ENCODE measurements around the gene CRYL1. TPM values are rescaled to one million over a fixed set of nuclear protein-coding genes. Genes with fewer than 3 reads are reported as not detected.

The CRYL1 gene
- total RNA-seq = 10 to 100 TPM; 39.1 to 63.6 (median 54.2) TPM

DNA sequence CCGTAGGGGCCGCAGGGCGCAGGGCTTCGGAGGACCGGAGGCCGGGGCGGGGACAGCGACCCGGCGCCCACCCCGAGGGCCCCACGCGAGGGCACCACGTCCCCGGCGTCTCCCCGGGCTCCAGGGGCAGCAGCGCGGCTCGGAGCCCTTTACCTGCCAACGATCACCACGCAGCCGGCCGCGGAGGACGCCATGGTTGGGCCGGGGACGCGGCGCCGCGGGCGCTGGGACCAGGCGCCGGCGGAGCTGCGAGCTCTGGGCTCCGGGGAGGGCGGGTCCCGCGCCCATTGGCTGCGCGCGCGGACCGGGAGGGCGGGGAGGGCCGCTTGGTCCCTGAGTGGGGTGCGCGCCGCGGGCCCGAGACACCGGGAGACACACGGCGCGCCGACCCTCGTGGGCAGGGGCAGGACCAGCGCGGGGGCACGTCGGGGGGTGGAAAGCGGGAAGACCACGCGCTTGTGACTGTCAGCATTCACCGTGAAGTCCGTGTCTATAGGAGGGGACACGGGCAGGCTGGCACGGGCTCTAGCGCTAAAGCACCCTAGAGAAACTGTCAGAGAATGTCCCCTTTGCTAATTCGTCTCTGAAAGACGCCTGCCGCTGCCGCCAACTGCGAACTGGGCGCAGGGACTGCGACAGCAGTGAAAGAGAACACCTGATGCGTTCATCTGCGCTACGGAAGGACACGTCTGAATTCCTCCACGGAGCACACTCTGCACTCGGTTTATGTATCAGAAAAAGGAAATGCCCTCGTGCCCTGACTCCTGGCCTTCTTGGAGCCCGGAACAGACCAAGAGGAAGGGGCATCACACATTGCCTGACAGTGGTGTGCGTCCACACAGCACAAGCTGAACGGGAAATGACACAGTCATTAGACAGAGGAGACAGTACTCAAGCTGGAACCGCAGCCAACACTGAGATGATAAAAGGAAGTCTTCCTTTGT lies at the start of gene CRYL1:
Gene CRYL1 (minus strand): TSS at position 257 of the 944 bp plus-strand sequence. CDS start 63 bp downstream, at position 194.
- TF ChIP-seq CTCF (IDR thresholded peaks at IDR 0.05; ENCODE audit: low read depth) = no peak

- TF ChIP-seq CTCF (IDR thresholded peaks at IDR 0.05; ENCODE audit: low read depth) = no peak
Measured at GRCh38 chr13:20573636-20574035, 48.0 kb upstream of the CRYL1 start.

DNA sequence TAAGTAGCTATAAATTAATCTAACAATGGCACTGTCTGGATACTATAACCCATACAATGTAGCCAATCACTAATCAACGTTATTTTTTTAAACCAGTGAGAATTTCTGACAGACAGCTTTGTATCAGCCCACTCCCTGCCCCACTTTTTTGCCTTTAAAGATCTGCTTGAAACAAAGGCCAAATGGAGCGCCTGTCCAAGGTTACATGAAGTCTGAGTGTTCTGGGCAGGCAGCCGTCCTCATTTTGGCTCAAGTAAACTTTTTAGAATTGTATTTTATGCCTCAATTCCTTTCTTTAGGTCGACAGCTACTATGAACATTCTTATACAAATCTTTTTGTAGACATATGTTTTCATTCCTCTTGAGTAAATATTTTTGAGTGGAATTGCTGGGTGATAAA lies 47.5 kb upstream of the CRYL1 start:
- no peak for TF ChIP-seq CTCF (IDR thresholded peaks at IDR 0.05; ENCODE audit: low read depth)

GRCh38 chr13:20571676-20572075 lies 46.0 kb upstream of the CRYL1 start:
- no peak for TF ChIP-seq CTCF (IDR thresholded peaks at IDR 0.05; ENCODE audit: low read depth)

DNA sequence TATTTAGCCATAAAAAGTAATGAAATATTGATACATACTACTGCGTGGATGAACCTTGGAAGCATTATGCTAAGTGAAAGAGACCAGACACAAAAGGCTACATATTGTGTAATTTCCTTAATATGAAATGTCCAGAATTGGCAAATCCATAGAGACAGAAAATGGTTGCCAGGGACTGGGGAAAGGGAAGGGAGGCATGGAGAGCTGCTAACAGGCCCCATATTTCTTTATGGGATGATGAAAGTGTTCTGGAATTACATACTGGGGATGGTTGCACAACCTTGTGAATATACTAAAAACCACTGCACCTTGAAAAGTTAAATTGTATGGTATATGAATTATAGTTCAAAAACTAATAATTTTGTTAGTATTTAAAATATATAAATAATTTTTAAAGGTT lies 44.9 kb upstream of the CRYL1 start:
- TF ChIP-seq CTCF (IDR thresholded peaks at IDR 0.05; ENCODE audit: low read depth) = no peak

DNA sequence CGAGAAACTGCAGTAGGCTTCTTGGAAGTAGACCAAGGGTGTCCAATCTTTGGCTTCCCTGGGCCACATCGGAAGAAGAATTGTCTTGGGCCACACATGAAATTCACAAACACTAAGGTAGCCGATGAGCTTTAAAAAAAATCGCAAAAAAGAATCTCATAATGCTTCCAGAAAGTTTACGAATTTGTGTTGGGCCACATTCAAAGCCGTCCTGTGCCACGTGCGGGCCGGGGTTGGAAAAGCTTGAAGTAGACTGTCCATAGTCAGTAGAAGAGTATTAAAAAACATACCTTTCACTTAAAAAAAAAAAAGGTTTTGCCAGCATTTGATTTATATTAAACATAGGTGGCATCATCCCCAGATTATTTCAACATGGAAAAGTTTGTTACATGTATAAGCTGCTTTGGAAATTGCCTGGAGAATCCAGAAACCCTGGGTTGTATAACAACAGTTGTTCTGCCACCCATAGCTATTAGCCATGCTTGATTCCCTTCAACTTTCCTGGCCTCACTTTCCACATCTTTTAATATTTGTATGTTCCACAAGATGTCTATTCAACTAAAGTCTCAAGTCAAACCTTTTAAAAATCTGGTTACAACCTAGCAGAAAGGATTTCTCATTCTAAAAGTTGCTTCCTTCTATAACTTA lies 42.3 kb upstream of the CRYL1 start:
- no peak for TF ChIP-seq CTCF (IDR thresholded peaks at IDR 0.05; ENCODE audit: low read depth)

Measured in subcutaneous adipose tissue (tissue), 4 donors.